OCI-LY1 (cell line): Measurements from ENCODE around the gene SH2D6.

Source experiments
- CTCF ChIP-seq: fragments of 200-600 bp; sonication (generic), shearing (Covaris generic); IDR thresholded peaks from 2 replicates; pipeline ENCODE4 v1.5.1; 2017; ENCODE audit warnings: mild to moderate bottlenecking, antibody characterized with exemption, low read length, moderate library complexity, mixed read lengths
- EZH2 ChIP-seq: fragments of 200-600 bp; sonication (generic), shearing (Covaris generic); IDR thresholded peaks from 2 replicates; pipeline ENCODE4 v1.8.0; 2017; ENCODE audit warnings: borderline replicate concordance, mixed run types, mild to moderate bottlenecking, antibody characterized with exemption, low read length, moderate library complexity, mixed read lengths

GRCh38 chr2:85435981-85436835 is 17.7 kb downstream of the SH2D6 start:
- peak; percentile 5; the same call in 1 of the 2 replicates for TF ChIP-seq CTCF
- TF ChIP-seq EZH2 = no peak
